ENCODE measurements around the gene TMEM232.
"Not testable (repeated sequence)": the region's sequence is repeated elsewhere in the genome, so short reads cannot be mapped to it uniquely, and the experiment has no call there.

Gene TMEM232

GRCh38 chr5:110618941-110619340, 107.5 kb downstream of the TMEM232 start:
- DNase-seq: no peak

- DNase-seq: no peak
Observed at GRCh38 chr5:110616009-110616408, 110.5 kb downstream of the TMEM232 start.

GRCh38 chr5:110612794-110613247, 113.7 kb downstream of the TMEM232 start:
- DNase-seq: no peak

GRCh38 chr5:110611817-110612216, 114.7 kb downstream of the TMEM232 start:
- DNase-seq: no peak

- no peak for DNase-seq
Observed at GRCh38 chr5:110594866-110595265, 131.6 kb downstream of the TMEM232 start.

- no peak for DNase-seq
Observed at GRCh38 chr5:110590187-110590586, 136.3 kb downstream of the TMEM232 start.

- no peak for DNase-seq
Observed at GRCh38 chr5:110588286-110588980, 138.0 kb downstream of the TMEM232 start.

GRCh38 chr5:110580625-110581024, 145.8 kb downstream of the TMEM232 start:
- no peak for DNase-seq

GRCh38 chr5:110572729-110573128, 153.7 kb downstream of the TMEM232 start:
- DNase-seq: no peak

- no peak for DNase-seq
Observed at GRCh38 chr5:110562191-110562590, 164.3 kb downstream of the TMEM232 start.

GRCh38 chr5:110561510-110561909, 165.0 kb downstream of the TMEM232 start:
- no peak for DNase-seq

- no peak for DNase-seq
Observed at GRCh38 chr5:110549301-110549700, 177.2 kb downstream of the TMEM232 start.

- DNase-seq: no peak
Observed at GRCh38 chr5:110548171-110548570, 178.3 kb downstream of the TMEM232 start.

- DNase-seq: no peak
Observed at GRCh38 chr5:110547495-110547894, 179.0 kb downstream of the TMEM232 start.

GRCh38 chr5:110545716-110546115, 180.8 kb downstream of the TMEM232 start:
- no peak for DNase-seq

- DNase-seq: no peak
Observed at GRCh38 chr5:110544603-110545002, 181.9 kb downstream of the TMEM232 start.

GRCh38 chr5:110542949-110543348, 183.5 kb downstream of the TMEM232 start:
- no peak for DNase-seq

- DNase-seq: no peak
Observed at GRCh38 chr5:110536120-110537115, 190.1 kb downstream of the TMEM232 start.

- DNase-seq: not testable (repeated sequence)
Observed at GRCh38 chr5:110535146-110535545, 191.3 kb downstream of the TMEM232 start.

GRCh38 chr5:110525762-110526161, 200.7 kb downstream of the TMEM232 start:
- no peak for DNase-seq

GRCh38 chr5:110517396-110517795, 209.1 kb downstream of the TMEM232 start:
- no peak for DNase-seq

- DNase-seq: no peak
Observed at GRCh38 chr5:110514030-110514429, 212.4 kb downstream of the TMEM232 start.

- no peak for DNase-seq
Observed at GRCh38 chr5:110512266-110512665, 214.2 kb downstream of the TMEM232 start.

- no peak for DNase-seq
Observed at GRCh38 chr5:110510146-110510545, 216.3 kb downstream of the TMEM232 start.

Data from activated CD8-positive, alpha-beta memory T cell treated with anti-CD3 and anti-CD28 coated beads, Interleukin-2, amount 50 U/mL, for 4 hours (primary cell).